ENCODE measurements around the gene TNIK. TPM values are rescaled to one million over a fixed set of nuclear protein-coding genes. Genes with fewer than 3 reads are reported as not detected.

Gene TNIK
- total and polyA plus RNA-seq, 2 of the 13 experiments (the other 11 are each of a cell fraction or from before 2014, with no cell fraction given) = 0.15 to 0.22 TPM

DNA sequence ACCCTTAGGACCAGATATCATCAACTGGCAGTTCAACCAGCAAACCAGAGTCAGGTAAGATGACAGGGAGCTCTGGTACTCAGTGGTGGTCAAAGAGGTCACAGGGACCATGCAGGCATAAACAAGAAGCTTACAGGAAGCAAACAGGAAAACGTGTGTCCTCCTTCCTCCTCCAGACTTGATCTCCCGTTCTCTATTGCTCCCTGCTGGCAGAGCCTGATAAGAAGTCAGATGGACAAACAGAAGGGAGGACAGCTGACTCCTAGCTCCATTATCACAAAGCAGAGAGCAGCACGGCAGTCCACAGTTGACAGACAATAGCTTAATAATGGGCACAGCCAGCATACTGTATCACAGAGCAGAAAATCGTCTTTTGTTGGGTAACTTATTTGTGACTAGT lies 277.2 kb downstream of the TNIK start (continued):
- TF ChIP-seq GATAD2A (CRISPR knock-in tag; IDR thresholded peaks at IDR 0.05) (peak; percentile 46; the same call in 1 of the 2 replicates), RFX3 (CRISPR knock-in tag; IDR thresholded peaks at IDR 0.05) (no peak), IRF2 (CRISPR knock-in tag; IDR thresholded peaks at IDR 0.05) (no peak), ETV5 (CRISPR knock-in tag; IDR thresholded peaks at IDR 0.05; ENCODE audit: borderline replicate concordance) (peak; percentile 56), HNF4G (IDR thresholded peaks at IDR 0.05; ENCODE audit: borderline replicate concordance, low read depth, low read length) (no peak), HNF4G (CRISPR knock-in tag; IDR thresholded peaks at IDR 0.05; ENCODE audit: borderline replicate concordance, low read depth) (no peak), NBN (conservative IDR thresholded peaks at IDR 0.05) (no peak), ZNF3 (CRISPR knock-in tag; IDR thresholded peaks at IDR 0.05) (no peak), STAG1 (CRISPR knock-in tag; IDR thresholded peaks at IDR 0.05) (peak; percentile 91), SIX1 (CRISPR knock-in tag; IDR thresholded peaks at IDR 0.05; ENCODE audit: borderline replicate concordance) (no peak), FOSL1 (CRISPR knock-in tag; IDR thresholded peaks at IDR 0.05; ENCODE audit: borderline replicate concordance) (no peak), PCBP2 (optimal IDR thresholded peaks at IDR 0.05; ENCODE audit: low read depth, low read length, poor library complexity, severe bottlenecking) (no peak), BRCA1 (CRISPR knock-in tag; IDR thresholded peaks at IDR 0.05) (no peak), MED1 (CRISPR knock-in tag; IDR thresholded peaks at IDR 0.05) (0 out of 2 replicates have a peak, but pooled peaks have one; percentile 18), NR2F6 (IDR thresholded peaks at IDR 0.05) (no peak), NR2F6 (CRISPR knock-in tag; IDR thresholded peaks at IDR 0.05) (no peak), ELF3 (CRISPR knock-in tag; IDR thresholded peaks at IDR 0.05) (peak; percentile 79; the same call in 1 of the 2 replicates), SETDB1 (CRISPR knock-in tag; IDR thresholded peaks at IDR 0.05; ENCODE audit: borderline replicate concordance) (no peak)
- TF ChIP-seq, protein P1, sequence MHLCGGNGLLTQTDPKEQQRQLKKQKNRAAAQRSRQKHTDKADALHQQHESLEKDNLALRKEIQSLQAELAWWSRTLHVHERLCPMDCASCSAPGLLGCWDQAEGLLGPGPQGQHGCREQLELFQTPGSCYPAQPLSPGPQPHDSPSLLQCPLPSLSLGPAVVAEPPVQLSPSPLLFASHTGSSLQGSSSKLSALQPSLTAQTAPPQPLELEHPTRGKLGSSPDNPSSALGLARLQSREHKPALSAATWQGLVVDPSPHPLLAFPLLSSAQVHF (CRISPR knock-in tag; IDR thresholded peaks at IDR 0.05) = no peak
- TF ChIP-seq, protein P2, sequence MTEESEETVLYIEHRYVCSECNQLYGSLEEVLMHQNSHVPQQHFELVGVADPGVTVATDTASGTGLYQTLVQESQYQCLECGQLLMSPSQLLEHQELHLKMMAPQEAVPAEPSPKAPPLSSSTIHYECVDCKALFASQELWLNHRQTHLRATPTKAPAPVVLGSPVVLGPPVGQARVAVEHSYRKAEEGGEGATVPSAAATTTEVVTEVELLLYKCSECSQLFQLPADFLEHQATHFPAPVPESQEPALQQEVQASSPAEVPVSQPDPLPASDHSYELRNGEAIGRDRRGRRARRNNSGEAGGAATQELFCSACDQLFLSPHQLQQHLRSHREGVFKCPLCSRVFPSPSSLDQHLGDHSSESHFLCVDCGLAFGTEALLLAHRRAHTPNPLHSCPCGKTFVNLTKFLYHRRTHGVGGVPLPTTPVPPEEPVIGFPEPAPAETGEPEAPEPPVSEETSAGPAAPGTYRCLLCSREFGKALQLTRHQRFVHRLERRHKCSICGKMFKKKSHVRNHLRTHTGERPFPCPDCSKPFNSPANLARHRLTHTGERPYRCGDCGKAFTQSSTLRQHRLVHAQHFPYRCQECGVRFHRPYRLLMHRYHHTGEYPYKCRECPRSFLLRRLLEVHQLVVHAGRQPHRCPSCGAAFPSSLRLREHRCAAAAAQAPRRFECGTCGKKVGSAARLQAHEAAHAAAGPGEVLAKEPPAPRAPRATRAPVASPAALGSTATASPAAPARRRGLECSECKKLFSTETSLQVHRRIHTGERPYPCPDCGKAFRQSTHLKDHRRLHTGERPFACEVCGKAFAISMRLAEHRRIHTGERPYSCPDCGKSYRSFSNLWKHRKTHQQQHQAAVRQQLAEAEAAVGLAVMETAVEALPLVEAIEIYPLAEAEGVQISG (CRISPR knock-in tag; IDR thresholded peaks at IDR 0.05) = 0 out of 2 replicates have a peak, but pooled peaks have one; percentile 39
- TF ChIP-seq, protein P3, sequence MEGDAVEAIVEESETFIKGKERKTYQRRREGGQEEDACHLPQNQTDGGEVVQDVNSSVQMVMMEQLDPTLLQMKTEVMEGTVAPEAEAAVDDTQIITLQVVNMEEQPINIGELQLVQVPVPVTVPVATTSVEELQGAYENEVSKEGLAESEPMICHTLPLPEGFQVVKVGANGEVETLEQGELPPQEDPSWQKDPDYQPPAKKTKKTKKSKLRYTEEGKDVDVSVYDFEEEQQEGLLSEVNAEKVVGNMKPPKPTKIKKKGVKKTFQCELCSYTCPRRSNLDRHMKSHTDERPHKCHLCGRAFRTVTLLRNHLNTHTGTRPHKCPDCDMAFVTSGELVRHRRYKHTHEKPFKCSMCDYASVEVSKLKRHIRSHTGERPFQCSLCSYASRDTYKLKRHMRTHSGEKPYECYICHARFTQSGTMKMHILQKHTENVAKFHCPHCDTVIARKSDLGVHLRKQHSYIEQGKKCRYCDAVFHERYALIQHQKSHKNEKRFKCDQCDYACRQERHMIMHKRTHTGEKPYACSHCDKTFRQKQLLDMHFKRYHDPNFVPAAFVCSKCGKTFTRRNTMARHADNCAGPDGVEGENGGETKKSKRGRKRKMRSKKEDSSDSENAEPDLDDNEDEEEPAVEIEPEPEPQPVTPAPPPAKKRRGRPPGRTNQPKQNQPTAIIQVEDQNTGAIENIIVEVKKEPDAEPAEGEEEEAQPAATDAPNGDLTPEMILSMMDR (CRISPR knock-in tag; IDR thresholded peaks at IDR 0.05) = peak; percentile 80
- TF ChIP-seq, protein P4, sequence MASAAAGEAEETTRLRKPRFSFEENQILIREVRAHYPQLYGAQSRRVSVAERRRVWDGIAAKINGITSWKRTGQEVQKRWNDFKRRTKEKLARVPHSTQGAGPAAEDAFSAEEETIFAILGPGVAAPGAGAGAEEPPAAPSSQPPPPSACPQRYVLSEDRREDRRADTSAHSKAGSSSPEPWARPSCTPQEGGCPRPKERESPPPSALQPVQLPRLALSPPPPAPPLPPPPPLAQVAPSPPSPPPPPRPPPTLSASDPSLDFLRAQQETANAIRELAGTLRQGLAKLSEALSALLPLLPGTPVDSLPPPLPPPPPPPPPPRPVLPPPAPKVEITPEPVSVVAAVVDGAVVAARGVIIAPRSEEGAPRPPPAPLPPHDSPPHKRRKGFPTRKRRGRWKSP (CRISPR knock-in tag; IDR thresholded peaks at IDR 0.05) = no peak
- TF ChIP-seq, protein P5, sequence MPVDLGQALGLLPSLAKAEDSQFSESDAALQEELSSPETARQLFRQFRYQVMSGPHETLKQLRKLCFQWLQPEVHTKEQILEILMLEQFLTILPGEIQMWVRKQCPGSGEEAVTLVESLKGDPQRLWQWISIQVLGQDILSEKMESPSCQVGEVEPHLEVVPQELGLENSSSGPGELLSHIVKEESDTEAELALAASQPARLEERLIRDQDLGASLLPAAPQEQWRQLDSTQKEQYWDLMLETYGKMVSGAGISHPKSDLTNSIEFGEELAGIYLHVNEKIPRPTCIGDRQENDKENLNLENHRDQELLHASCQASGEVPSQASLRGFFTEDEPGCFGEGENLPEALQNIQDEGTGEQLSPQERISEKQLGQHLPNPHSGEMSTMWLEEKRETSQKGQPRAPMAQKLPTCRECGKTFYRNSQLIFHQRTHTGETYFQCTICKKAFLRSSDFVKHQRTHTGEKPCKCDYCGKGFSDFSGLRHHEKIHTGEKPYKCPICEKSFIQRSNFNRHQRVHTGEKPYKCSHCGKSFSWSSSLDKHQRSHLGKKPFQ (CRISPR knock-in tag; IDR thresholded peaks at IDR 0.05; ENCODE audit: insufficient replicate concordance) = no peak

Data from HepG2 (cell line).